ENCODE results near the gene KCNQ5. TPM values are rescaled to one million over a fixed set of nuclear protein-coding genes. Genes with fewer than 3 reads are reported as not detected.

KCNQ5 gene
- total RNA-seq, 4 donors from 2014 or later, result 0.21 to 1.1 (median 0.59) TPM; not detected in 1

DNA sequence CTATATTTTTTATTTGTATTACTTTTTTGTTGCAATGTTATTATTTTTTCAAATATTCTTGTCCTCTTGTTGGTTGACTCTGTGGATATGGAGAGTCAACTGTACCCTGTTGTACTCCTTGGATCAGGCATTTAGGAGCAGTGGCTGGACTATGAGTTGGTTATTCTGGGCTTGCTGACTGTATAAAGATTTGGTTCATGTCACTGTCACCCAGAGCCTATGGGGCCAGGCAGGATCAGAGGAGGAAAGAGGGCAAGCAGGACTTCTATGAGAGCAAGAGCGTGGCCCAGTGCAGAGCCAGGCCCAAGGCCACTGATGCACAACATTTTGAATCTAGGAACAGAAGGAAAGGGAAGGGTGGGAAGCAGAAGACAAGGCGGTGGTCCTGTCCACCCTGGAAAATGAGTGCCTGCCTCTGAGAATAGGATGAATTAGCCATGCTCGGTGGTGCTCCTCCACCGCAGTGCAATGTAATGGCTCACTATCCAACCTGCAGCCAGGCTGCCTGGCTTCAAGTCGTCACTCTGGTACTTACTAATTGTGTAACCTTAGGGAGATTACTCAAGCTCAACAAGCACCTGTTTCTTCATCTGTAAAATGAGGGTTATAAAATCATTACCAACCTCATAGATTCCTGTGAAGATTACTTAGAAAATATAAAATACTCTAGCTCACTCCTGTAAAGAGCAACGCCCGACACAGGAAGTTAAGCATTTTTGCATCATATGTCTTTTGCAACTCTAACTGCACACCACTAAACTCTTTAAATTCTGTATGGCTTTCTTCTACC lies 192.1 kb downstream of the KCNQ5 start:
- DNase-seq (ENCODE audit: low spot score in 2 of 2), result no peak

DNA sequence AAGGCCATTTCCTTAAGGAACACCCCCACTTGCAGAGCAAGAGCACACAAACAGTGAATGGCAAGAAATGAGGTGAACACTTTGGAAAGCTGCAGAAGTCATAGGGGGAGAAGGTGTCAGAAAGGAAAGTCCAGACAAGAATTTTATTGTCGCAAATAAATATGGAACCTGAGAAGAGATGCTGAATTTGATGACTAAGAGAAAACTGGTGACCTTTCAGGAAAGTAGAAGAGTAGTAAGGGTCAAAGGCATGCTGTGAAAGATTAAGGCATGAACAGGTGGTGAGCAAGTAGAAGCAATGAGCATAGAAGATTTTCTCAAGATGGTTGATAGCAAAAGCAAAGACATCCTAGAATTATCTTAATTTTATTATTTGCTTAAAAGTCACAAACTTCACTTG lies 194.2 kb downstream of the KCNQ5 start:
- no peaks in the 10 kb centered on the region for H3K36me3 ChIP-seq
- H3K4me1 ChIP-seq, result no peaks in the 10 kb centered on the region
- H3K27ac ChIP-seq, result no peak overlapping the region
- H3K4me3 ChIP-seq, result no peak overlapping the region
- H3K27me3 ChIP-seq, result no peaks in the 10 kb centered on the region
- TF ChIP-seq POLR2A (IDR thresholded peaks at IDR 0.05) (no peak), EP300 (IDR thresholded peaks at IDR 0.05) (no peak)
- TF ChIP-seq, protein P1, sequence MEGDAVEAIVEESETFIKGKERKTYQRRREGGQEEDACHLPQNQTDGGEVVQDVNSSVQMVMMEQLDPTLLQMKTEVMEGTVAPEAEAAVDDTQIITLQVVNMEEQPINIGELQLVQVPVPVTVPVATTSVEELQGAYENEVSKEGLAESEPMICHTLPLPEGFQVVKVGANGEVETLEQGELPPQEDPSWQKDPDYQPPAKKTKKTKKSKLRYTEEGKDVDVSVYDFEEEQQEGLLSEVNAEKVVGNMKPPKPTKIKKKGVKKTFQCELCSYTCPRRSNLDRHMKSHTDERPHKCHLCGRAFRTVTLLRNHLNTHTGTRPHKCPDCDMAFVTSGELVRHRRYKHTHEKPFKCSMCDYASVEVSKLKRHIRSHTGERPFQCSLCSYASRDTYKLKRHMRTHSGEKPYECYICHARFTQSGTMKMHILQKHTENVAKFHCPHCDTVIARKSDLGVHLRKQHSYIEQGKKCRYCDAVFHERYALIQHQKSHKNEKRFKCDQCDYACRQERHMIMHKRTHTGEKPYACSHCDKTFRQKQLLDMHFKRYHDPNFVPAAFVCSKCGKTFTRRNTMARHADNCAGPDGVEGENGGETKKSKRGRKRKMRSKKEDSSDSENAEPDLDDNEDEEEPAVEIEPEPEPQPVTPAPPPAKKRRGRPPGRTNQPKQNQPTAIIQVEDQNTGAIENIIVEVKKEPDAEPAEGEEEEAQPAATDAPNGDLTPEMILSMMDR (IDR thresholded peaks at IDR 0.05), result no peak
- DNase-seq (ENCODE audit: low spot score in 2 of 2), result no peak
- WGBS, 2 donors, result 90 to 95% methylated on average over 1 of the region's 1 CpG
- no peaks in the 10 kb centered on the region for H3K9me3 ChIP-seq

More for the DNA sequence above, 192.1 kb downstream of the KCNQ5 start:
- Histone ChIP-seq H3K36me3 (no peaks in the 10 kb centered on the region), H3K4me3 (no peak overlapping the region), H3K27ac (no peak overlapping the region), H3K27me3 (no peaks in the 10 kb centered on the region), H3K4me1 (peaks cover 0 to 11% (median 0%) of the 10 kb centered on the region in 4 donors), H3K9me3 (no peaks in the 10 kb centered on the region)
- TF ChIP-seq, protein P1 (IDR thresholded peaks at IDR 0.05), result no peak
- no peak for TF ChIP-seq POLR2A (IDR thresholded peaks at IDR 0.05)
- TF ChIP-seq EP300 (IDR thresholded peaks at IDR 0.05), result no peak
- WGBS, 2 donors, result 65 to 67% methylated on average over 7 of the region's 7 CpGs

DNA sequence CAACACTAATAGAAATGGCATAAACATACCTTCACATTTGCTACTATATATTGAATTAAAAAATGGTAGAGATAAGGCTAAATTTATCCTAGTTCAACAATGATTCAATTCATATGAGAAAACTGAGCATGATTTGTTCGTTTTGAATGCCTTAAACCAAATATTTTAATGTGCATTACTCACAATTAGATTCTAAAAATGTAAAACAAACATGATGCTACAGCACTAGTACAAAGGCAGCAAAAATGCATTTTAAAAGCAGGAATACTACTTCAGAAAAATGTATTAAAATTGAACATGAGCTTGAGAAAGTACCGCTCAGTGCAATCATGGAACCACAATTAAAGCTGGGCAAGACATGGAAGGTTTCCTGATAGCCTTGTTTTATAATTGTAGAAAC lies 195.3 kb downstream of the KCNQ5 start:
- TF ChIP-seq EP300 (IDR thresholded peaks at IDR 0.05) (no peak), POLR2A (IDR thresholded peaks at IDR 0.05) (no peak)
- TF ChIP-seq, protein P1 (IDR thresholded peaks at IDR 0.05), result no peak
- no peaks in the 10 kb centered on the region for H3K36me3 ChIP-seq
- 78 to 79% methylated on average over 2 of the region's 2 CpGs for whole genome bisulfite sequencing, 2 donors
- DNase-seq (ENCODE audit: low spot score in 2 of 2), result no peak
- no peak overlapping the region for H3K4me3 ChIP-seq
- H3K27me3 ChIP-seq, result no peaks in the 10 kb centered on the region
- H3K27ac ChIP-seq, result no peak overlapping the region
- no peaks in the 10 kb centered on the region for H3K4me1 ChIP-seq
- no peaks in the 10 kb centered on the region for H3K9me3 ChIP-seq

DNA sequence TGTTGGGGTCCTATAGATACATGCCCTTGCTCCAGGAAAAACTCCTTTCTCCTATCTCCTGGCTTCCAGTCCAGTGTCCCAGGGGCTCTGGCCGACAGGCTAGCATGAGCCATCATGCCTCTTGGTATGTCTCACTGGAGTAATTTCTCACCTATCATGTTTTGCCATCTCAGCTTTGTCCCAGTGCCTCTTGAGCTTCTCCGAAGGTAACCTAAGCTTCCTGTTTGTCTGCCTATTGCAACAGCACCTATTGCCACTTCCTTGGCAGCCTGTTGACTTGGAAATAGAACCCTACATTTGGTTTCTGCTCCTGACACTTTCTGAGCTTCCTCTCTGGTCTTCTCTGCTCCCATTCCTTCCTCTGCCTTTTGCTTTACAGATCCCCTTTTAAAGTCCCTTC lies 197.7 kb downstream of the KCNQ5 start:
- H3K36me3 ChIP-seq, result no peaks in the 10 kb centered on the region

DNA sequence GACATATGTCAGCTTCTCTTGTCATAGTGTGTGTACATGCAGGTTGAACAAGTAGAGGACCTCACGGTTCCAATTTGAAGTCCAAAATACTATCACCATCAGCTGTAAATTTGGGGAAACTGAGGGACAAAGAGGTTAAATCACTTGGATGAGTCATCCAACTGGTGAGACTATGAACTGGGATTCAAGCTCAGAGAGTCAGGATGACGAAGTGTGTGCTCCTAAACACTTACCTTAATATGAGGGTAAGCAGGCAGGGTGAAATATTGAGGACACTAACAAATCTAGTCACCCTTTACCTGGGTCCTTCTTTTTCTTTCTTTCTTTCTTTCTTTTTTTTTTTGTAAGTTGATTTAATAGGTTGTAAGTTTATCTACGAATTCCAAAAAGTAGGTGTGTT lies 198.3 kb downstream of the KCNQ5 start:
- 68 to 94% methylated on average over 3 of the region's 3 CpGs for WGBS, 2 donors
- Histone ChIP-seq H3K27ac (no peak overlapping the region), H3K27me3 (no peaks in the 10 kb centered on the region), H3K4me3 (no peak overlapping the region), H3K4me1 (no peaks in the 10 kb centered on the region), H3K36me3 (no peaks in the 10 kb centered on the region), H3K9me3 (no peaks in the 10 kb centered on the region)
- DNase-seq (ENCODE audit: low spot score in 2 of 2), result no peak
- TF ChIP-seq EP300 (IDR thresholded peaks at IDR 0.05) (no peak), POLR2A (IDR thresholded peaks at IDR 0.05) (no peak)
- TF ChIP-seq, protein P1 (IDR thresholded peaks at IDR 0.05), result no peak

More for the DNA sequence above, 197.7 kb downstream of the KCNQ5 start:
- Histone ChIP-seq H3K9me3 (no peaks in the 10 kb centered on the region), H3K4me1 (no peaks in the 10 kb centered on the region), H3K27me3 (no peaks in the 10 kb centered on the region), H3K27ac (no peak overlapping the region), H3K4me3 (no peak overlapping the region)
- TF ChIP-seq POLR2A (IDR thresholded peaks at IDR 0.05), result no peak
- TF ChIP-seq, protein P1 (IDR thresholded peaks at IDR 0.05), result no peak
- no peak for TF ChIP-seq EP300 (IDR thresholded peaks at IDR 0.05)
- 84 to 85% methylated on average over 2 of the region's 2 CpGs for WGBS, 2 donors
- DNase-seq (ENCODE audit: low spot score in 2 of 2), result no peak
